Mesendoderm (in vitro differentiated cells): ENCODE results near the gene PLAC9.
"Not testable (repeated sequence)": the region's sequence is repeated elsewhere in the genome, so short reads cannot be mapped to it uniquely, and the experiment has no call there.

Source experiments
- DNase-seq: peaks from one replicate; pipeline ENCODE4 v3.0.0; 2013
- H2AK5ac ChIP-seq: 2 replicates; pipeline ENCODE4 v1.6.1; 2013; ENCODE audit warnings: low read length, inconsistent platforms
- H2BK120ac ChIP-seq: 2 replicates; pipeline ENCODE4 v1.6.1; 2013; ENCODE audit warnings: low read depth, mild to moderate bottlenecking, low read length, moderate library complexity, mixed read lengths
- H2BK15ac ChIP-seq: replicated peaks from 2 replicates; pipeline ENCODE4 v1.6.1; 2013; ENCODE audit warnings: low read depth, mild to moderate bottlenecking, moderate library complexity
- H2BK5ac ChIP-seq: 2 replicates; pipeline ENCODE4 v1.6.1; 2013; ENCODE audit warnings: low read length, inconsistent platforms
- H3K18ac ChIP-seq: 2 replicates; pipeline ENCODE4 v1.6.1; 2013; ENCODE audit warnings: mild to moderate bottlenecking, low read length, mixed read lengths
- H3K23ac ChIP-seq: one replicate; pipeline ENCODE4 v1.6.1; 2013; ENCODE audit warnings: low read length
- H3K27ac ChIP-seq: 2 replicates; pipeline ENCODE4 v1.5.1; 2013; ENCODE audit warnings: low read depth, mild to moderate bottlenecking, inconsistent platforms, low read length, moderate library complexity
- H3K27me3 ChIP-seq: 2 replicates; pipeline ENCODE4 v1.6.1; 2013; ENCODE audit warnings: low read length, control low read depth, mild to moderate bottlenecking, inconsistent platforms; ENCODE audit not compliant: insufficient read depth, poor library complexity
- H3K36me3 ChIP-seq: 2 replicates; pipeline ENCODE4 v1.6.1; 2013; ENCODE audit warnings: low read length, inconsistent platforms; ENCODE audit not compliant: control insufficient read depth, insufficient read depth
- H3K4ac ChIP-seq: one replicate; pipeline ENCODE4 v1.6.1; 2013; ENCODE audit warnings: low read depth, mild to moderate bottlenecking, low read length, moderate library complexity
- H3K4me1 ChIP-seq: 2 replicates; pipeline ENCODE4 v1.6.1; 2013; ENCODE audit warnings: low read depth, low read length, inconsistent platforms; ENCODE audit not compliant: control insufficient read depth
- H3K4me2 ChIP-seq: 2 replicates; pipeline ENCODE4 v1.6.1; 2013; ENCODE audit warnings: low read length
- H3K4me3 ChIP-seq: 2 replicates; pipeline ENCODE4 v1.5.1; 2013; ENCODE audit warnings: mild to moderate bottlenecking, low read length
- H3K56ac ChIP-seq: one replicate; pipeline ENCODE4 v1.6.1; 2013; ENCODE audit warnings: low read length
- H3K79me1 ChIP-seq: 2 replicates; pipeline ENCODE4 v1.6.1; 2013; ENCODE audit warnings: low read length, inconsistent platforms
- H3K79me2 ChIP-seq: 2 replicates; pipeline ENCODE4 v1.6.1; 2013; ENCODE audit warnings: mild to moderate bottlenecking, low read length; ENCODE audit not compliant: control insufficient read depth, insufficient read depth
- H3K9ac ChIP-seq: 2 replicates; pipeline ENCODE4 v1.6.1; 2013; ENCODE audit warnings: low read length, inconsistent platforms
- H4K5ac ChIP-seq: one replicate; pipeline ENCODE4 v1.6.1; 2013; ENCODE audit warnings: low read length
- H4K8ac ChIP-seq: one replicate; pipeline ENCODE4 v1.6.1; 2013; ENCODE audit warnings: low read depth, mild to moderate bottlenecking, control low read depth, low read length, moderate library complexity
- WGBS: extraction: QIAGEN DNeasy Blood & Tissue Kit; methylation state at CpG from one replicate; pipeline ENCODE4 v1.1.7; 2013; ENCODE audit warnings: low lambda C conversion rate, missing lambda C conversion rate; ENCODE audit not compliant: insufficient coverage; ENCODE audit errors: extremely low coverage; 5-methylcytosine and 5-hydroxymethylcytosine counted together

Gene PLAC9

DNA sequence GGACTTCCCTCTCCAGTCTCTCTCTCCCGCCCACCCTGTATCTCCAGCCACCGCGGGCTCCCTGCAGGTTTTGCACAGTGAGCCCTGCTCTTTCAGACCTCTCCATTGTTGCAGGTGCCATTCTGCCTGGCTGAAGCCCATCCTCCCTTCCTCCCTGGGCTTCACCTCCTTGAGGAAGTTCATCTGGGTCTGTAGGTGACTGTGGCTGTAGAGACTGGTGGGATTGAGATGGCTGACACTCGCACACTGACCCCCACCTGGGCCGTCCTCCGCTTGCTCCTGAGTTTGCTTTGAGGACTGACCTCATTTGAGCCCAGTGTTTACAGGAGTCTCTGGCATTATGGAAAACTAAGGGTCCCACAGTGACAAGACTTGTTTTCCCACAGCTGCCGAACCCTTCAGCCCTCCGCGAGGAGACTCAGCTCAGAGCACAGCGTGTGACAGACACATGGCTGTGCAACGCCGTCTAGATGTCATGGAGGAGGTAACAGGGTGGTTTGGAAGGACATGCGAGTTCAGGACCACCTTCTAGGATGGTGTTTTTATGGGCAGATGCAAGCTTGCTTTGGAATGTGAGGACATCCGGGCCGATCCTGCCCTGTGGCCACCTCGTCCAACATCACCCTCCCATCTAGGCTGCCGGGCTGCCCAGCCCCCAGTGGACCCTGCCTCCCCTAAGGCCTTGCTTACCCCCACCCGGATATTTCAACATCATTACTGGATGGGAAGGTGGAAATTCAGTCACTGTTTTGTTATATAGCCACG is 9.3 kb downstream of the PLAC9 start:
- no peak overlapping the region for H3K4me2 ChIP-seq

DNA sequence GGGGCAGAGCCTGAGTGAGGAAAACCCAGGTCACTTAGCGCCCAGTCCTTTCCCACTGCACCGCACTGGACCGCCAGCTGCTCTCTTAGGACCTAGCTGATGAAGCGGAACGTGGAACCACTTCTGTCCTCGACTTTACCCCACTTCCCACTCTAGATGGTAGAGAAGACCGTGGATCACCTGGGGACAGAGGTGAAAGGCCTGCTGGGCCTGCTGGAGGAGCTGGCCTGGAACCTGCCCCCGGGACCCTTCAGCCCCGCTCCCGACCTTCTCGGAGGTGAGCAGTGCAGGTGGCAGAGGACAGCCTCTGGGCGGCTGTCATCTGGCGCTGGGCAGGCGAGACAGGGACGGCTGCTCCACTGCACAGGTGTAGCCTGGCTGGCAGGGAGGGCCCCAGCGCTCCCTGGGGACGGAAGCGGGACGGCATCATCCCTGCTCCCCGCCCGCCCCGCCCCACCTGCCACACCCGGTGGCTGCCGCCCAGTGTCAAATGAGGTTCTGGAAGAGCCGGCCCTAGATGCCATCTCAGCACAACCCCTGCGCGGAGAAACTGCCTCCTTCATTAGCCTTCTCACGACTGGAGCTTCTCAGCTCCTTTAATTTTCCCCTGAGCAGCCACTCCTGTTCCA is 11.7 kb downstream of the PLAC9 start:
- Histone ChIP-seq H2AK5ac (no peak overlapping the region), H3K36me3 (no peaks in the 10 kb centered on the region), H3K4me3 (no peak overlapping the region), H3K18ac (no peak overlapping the region), H3K27me3 (no peaks in the 10 kb centered on the region), H3K27ac (no peak overlapping the region), H4K5ac (no peak overlapping the region), H2BK5ac (no peak overlapping the region), H2BK120ac (no peak overlapping the region), H3K56ac (no peak overlapping the region), H3K4ac (no peak overlapping the region), H3K79me1 (no peaks in the 10 kb centered on the region), H3K79me2 (no peaks in the 10 kb centered on the region), H3K23ac (no peak overlapping the region), H3K4me1 (no peaks in the 10 kb centered on the region), H3K4me2 (no peak overlapping the region), H3K9ac (no peak overlapping the region), H4K8ac (no peak overlapping the region), H2BK15ac (no peak overlapping the region)
- no CpG with 5 or more reads among the region's 28 CpGs for WGBS
- DNase-seq, result no peak

More for the DNA sequence above, 9.3 kb downstream of the PLAC9 start:
- H3K23ac ChIP-seq, result no peak overlapping the region
- H3K4me3 ChIP-seq, result no peak overlapping the region
- H3K79me1 ChIP-seq, result no peaks in the 10 kb centered on the region
- H2BK120ac ChIP-seq, result no peak overlapping the region
- no peaks in the 10 kb centered on the region for H3K79me2 ChIP-seq
- no peak for DNase-seq
- H2AK5ac ChIP-seq, result no peak overlapping the region
- H3K27ac ChIP-seq, result no peak overlapping the region
- no peak overlapping the region for H2BK15ac ChIP-seq
- no peak overlapping the region for H3K4ac ChIP-seq
- WGBS, result no CpG with 5 or more reads among the region's 19 CpGs
- no peak overlapping the region for H4K8ac ChIP-seq
- H4K5ac ChIP-seq, result no peak overlapping the region
- no peaks in the 10 kb centered on the region for H3K4me1 ChIP-seq
- H3K27me3 ChIP-seq, result no peaks in the 10 kb centered on the region
- H3K36me3 ChIP-seq, result no peaks in the 10 kb centered on the region
- H3K56ac ChIP-seq, result no peak overlapping the region
- no peak overlapping the region for H3K18ac ChIP-seq
- H2BK5ac ChIP-seq, result no peak overlapping the region
- H3K9ac ChIP-seq, result no peak overlapping the region

DNA sequence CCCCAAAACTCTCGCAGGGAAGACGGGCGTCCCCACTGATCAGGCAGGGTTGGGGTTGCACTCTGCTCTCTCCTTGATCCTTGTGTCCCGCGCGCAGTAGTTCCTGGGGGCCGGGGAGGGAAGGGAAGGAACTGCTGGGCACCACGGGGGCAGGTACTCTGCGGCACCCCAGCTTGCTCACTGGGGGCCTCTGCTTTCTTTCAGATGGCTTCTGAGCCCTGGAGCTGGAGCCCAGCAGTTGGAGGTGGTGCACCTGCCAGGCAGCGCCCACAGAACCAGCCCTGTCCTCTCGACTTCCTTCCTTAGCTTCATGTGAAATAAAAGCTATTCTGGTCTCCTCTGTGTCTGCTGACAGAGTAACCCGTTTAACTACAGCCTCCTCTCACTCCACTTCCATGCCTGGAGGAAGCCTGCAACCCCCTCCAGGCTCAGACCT is 12.2 kb downstream of the PLAC9 start:
- H3K23ac ChIP-seq, result no peak overlapping the region
- H3K27ac ChIP-seq, result no peak overlapping the region
- H4K5ac ChIP-seq, result no peak overlapping the region
- no peaks in the 10 kb centered on the region for H3K27me3 ChIP-seq
- H3K18ac ChIP-seq, result no peak overlapping the region
- no peak overlapping the region for H3K4me3 ChIP-seq
- H4K8ac ChIP-seq, result no peak overlapping the region
- H3K4ac ChIP-seq, result no peak overlapping the region
- no peak overlapping the region for H3K56ac ChIP-seq
- H3K4me1 ChIP-seq, result no peaks in the 10 kb centered on the region
- no peak overlapping the region for H2BK15ac ChIP-seq
- no peak overlapping the region for H2BK5ac ChIP-seq
- H3K79me1 ChIP-seq, result no peaks in the 10 kb centered on the region
- no peak for DNase-seq
- no peak overlapping the region for H2AK5ac ChIP-seq
- no peaks in the 10 kb centered on the region for H3K36me3 ChIP-seq
- no peak overlapping the region for H2BK120ac ChIP-seq
- no peak overlapping the region for H3K4me2 ChIP-seq
- no CpG with 5 or more reads among the region's 12 CpGs for WGBS
- H3K9ac ChIP-seq, result no peak overlapping the region
- H3K79me2 ChIP-seq, result no peaks in the 10 kb centered on the region

DNA sequence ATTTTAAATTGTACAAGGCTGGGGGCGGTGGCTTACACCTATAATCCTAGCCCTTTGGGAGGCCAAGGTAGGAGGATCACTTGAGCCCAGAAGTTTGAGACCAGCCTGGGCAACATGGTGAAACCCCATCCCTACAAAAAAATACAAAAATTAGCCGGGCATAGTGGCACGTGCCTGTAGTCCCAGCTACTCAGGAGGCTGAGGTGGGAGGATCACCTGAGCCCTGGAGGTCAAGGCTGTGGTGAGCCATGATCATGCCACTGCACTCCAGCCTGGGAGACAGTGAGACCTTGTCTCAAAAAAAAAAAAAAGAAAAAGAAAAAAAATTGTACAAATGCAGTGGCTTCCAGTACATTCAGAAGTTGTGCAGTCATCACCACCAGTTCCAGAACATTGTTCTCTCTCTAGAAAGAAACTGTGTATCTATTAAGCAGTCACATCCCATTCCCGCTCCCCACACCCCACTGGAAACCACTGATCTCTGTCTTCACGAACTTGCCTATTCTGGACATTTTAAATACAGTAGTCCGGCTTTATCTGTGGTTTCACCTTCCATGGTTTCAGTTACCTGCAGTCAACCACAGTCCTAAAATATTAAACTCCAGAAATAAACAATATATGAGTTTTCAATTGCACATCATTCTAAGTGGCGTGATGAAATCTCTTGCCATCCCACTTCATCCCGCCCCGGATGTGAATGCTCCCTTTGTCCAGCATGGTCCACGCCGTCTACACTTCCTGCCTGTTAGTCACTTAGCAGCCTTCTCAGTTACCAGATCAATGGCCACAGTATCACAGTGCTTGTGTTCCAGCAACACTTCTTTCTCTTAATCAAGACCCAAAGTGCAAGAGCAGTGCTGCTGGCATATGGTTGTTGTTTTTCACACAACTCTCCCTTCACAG is 13.1 kb downstream of the PLAC9 start:
- no CpG with 5 or more reads among the region's 11 CpGs for WGBS
- DNase-seq, H3K23ac ChIP-seq: not testable (repeated sequence)

DNA sequence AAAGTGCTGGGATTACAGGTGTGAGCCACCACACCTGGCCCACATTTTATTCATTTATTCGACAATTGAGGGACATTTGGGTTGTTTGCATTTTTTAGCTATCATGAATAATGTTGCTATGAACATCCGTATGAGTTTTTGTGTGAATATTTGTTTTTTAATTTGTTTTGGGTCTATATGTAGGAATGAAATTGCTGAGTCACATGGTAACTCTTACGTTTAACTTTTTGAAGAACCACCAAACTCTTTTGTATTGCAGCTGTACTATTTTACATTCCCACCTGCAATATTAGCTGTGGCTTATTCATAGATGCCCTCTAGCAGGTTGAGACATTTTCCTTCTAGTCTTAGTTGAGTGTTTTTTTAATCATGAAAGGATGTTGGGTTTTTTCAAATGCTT is 14.4 kb downstream of the PLAC9 start:
- Histone ChIP-seq H3K4me2 (no peak overlapping the region), H3K4ac (no peak overlapping the region), H4K5ac (no peak overlapping the region), H2AK5ac (no peak overlapping the region), H3K23ac (no peak overlapping the region), H2BK5ac (no peak overlapping the region), H2BK120ac (no peak overlapping the region), H3K79me2 (no peaks in the 10 kb centered on the region), H3K9ac (no peak overlapping the region), H3K79me1 (no peaks in the 10 kb centered on the region), H4K8ac (no peak overlapping the region), H3K18ac (no peak overlapping the region), H3K27me3 (no peaks in the 10 kb centered on the region), H3K36me3 (no peaks in the 10 kb centered on the region), H3K27ac (no peak overlapping the region), H2BK15ac (no peak overlapping the region), H3K4me1 (no peaks in the 10 kb centered on the region), H3K56ac (no peak overlapping the region), H3K4me3 (no peak overlapping the region)
- DNase-seq, result no peak
- WGBS, result no CpG with 5 or more reads among the region's 3 CpGs

More for the DNA sequence above, 13.1 kb downstream of the PLAC9 start:
- not testable (repeated sequence) for H3K9ac ChIP-seq, H3K4me1 ChIP-seq, H3K27ac ChIP-seq, H2BK15ac ChIP-seq, H4K8ac ChIP-seq, H3K4me3 ChIP-seq, H2BK5ac ChIP-seq, H3K56ac ChIP-seq, H3K27me3 ChIP-seq, H3K4ac ChIP-seq, H4K5ac ChIP-seq, H3K18ac ChIP-seq, H3K4me2 ChIP-seq, H3K79me1 ChIP-seq, H3K79me2 ChIP-seq, H3K36me3 ChIP-seq, H2BK120ac ChIP-seq, H2AK5ac ChIP-seq
